PC-9 (cell line): Measurements from ENCODE around the gene FOXP1. TPM values are rescaled to one million over a fixed set of nuclear protein-coding genes. Genes with fewer than 3 reads are reported as not detected.

Experiments
- BruUV-seq: library from RNA; stranded (reverse); fragments of 400-500 nt; replicated peaks from 2 replicates; lab custom pipeline; 2021; lab: Mats Ljungman, UMichigan
- CTCF ChIA-PET: fragments of 300-600 bp; sonication (Branson Sonifier 250); formaldehyde crosslinking; loops from one replicate; lab custom pipeline; 2022; ENCODE audit warnings: antibody characterized with exemption; lab: Charles Lee
- POLR2A ChIA-PET: fragments of 300-600 bp; sonication (Branson Sonifier 250); formaldehyde crosslinking; loops from one replicate; lab custom pipeline; 2022; ENCODE audit warnings: antibody characterized with exemption; ENCODE audit not compliant: unreplicated experiment; lab: Charles Lee
- DNase-seq, 2 experiments: peaks; one replicate each; pipeline versions ENCODE4 v3.0.0 to v3.0.0-alpha.2; 2015 to 2022; ENCODE audit warnings: mixed read lengths in 1 of 2
- H2AFZ ChIP-seq: fragments of 200-600 bp; sonication (generic); 2 replicates; pipeline ENCODE4 v1.8.1; 2017; ENCODE audit warnings: antibody characterized with exemption
- H3F3A ChIP-seq: fragments of 200-600 bp; sonication (generic); 2 replicates; pipeline ENCODE4 v1.8.1; 2017; ENCODE audit warnings: antibody characterized with exemption, mild to moderate bottlenecking, low read depth; ENCODE audit not compliant: insufficient read depth
- H3K27ac ChIP-seq: fragments of 200-600 bp; sonication (generic); 2 replicates; pipeline ENCODE4 v1.6.1; 2016; ENCODE audit warnings: mixed run types
- H3K27me3 ChIP-seq: fragments of 200-600 bp; sonication (generic); 2 replicates; pipeline ENCODE4 v1.6.1; 2016; ENCODE audit warnings: low read depth, mixed run types; ENCODE audit not compliant: insufficient read depth
- H3K36me3 ChIP-seq: fragments of 200-600 bp; sonication (generic); 2 replicates; pipeline ENCODE4 v1.6.1; 2016; ENCODE audit warnings: low read depth, mixed run types
- H3K4me1 ChIP-seq: fragments of 200-600 bp; sonication (generic); replicated peaks from 2 replicates; pipeline ENCODE4 v1.6.1; 2016; ENCODE audit warnings: mixed run types; ENCODE audit not compliant: insufficient read depth
- H3K4me2 ChIP-seq: fragments of 200-600 bp; sonication (generic); 2 replicates; pipeline ENCODE4 v1.6.1; 2017; ENCODE audit warnings: mixed run types
- H3K4me3 ChIP-seq: fragments of 200-600 bp; sonication (generic); 2 replicates; pipeline ENCODE4 v1.6.1; 2016; ENCODE audit warnings: mixed run types
- H3K79me2 ChIP-seq: fragments of 200-600 bp; sonication (generic); 2 replicates; pipeline ENCODE4 v1.6.1; 2017; ENCODE audit warnings: low read depth, mixed run types
- H3K9me2 ChIP-seq: fragments of 200-600 bp; sonication (generic); 2 replicates; pipeline ENCODE4 v1.8.1; 2017; ENCODE audit warnings: mild to moderate bottlenecking; ENCODE audit not compliant: insufficient read depth
- H3K9me3 ChIP-seq: fragments of 200-600 bp; sonication (generic); 2 replicates; pipeline ENCODE4 v1.8.1; 2016; ENCODE audit warnings: low read depth; ENCODE audit not compliant: insufficient read depth
- H4K20me1 ChIP-seq: fragments of 200-600 bp; sonication (generic); 2 replicates; pipeline ENCODE4 v1.8.1; 2017; ENCODE audit not compliant: insufficient read depth
- CTCF ChIP-seq: fragments of 200-600 bp; sonication (generic); conservative IDR thresholded peaks from 2 replicates; pipeline ENCODE4 v1.6.1; 2017; ENCODE audit warnings: mixed run types, antibody characterized with exemption, mild to moderate bottlenecking, moderate library complexity
- EZH2 ChIP-seq: fragments of 200-600 bp; sonication (generic); IDR thresholded peaks from 2 replicates; pipeline ENCODE4 v1.8.0; 2017; ENCODE audit warnings: antibody characterized with exemption, low read depth
- intact Hi-C: fragments of 100-400 bp; cut with micrococcal nuclease; formaldehyde crosslinking; loops from one replicate; pipeline ENCODE4 v1.10.0; 2022; ENCODE audit not compliant: unreplicated experiment
- total RNA-seq: library from RNA; stranded (reverse); gene quantifications from 2 replicates; pipeline ENCODE4 v1.2.3, GENCODE V29; 2021

The FOXP1 gene
- total RNA-seq, 1 experiment from 2014 or later, result 33.3 TPM

GRCh38 chr3:71135373-71136088 is 448.0 kb downstream of the FOXP1 start:
- H3K9me3 ChIP-seq, result no peaks in the 10 kb centered on the region
- TF ChIP-seq CTCF, result no peak
- no peak for TF ChIP-seq EZH2
- H3K36me3 ChIP-seq, result no peaks in the 10 kb centered on the region
- BruUV-seq, result no TSS peak
- no peaks in the 10 kb centered on the region for H3K9me2 ChIP-seq
- ChIA-PET CTCF (no interaction called here), POLR2A (no interaction called here)
- H3F3A ChIP-seq, result no peaks in the 10 kb centered on the region
- H3K4me1 ChIP-seq, result no peaks in the 10 kb centered on the region
- no peak overlapping the region for H3K27ac ChIP-seq
- no peak for DNase-seq
- H4K20me1 ChIP-seq, result no peaks in the 10 kb centered on the region
- H3K4me2 ChIP-seq, result no peak overlapping the region
- no peaks in the 10 kb centered on the region for H3K27me3 ChIP-seq
- intact Hi-C loops, result loop anchor here (10.0 kb wide), 1 partner anchor 71 kb away; no protein-coding TSS in a partner anchor
- no peak overlapping the region for H3K4me3 ChIP-seq
- no peaks in the 10 kb centered on the region for H3K79me2 ChIP-seq
- no peak overlapping the region for H2AFZ ChIP-seq

DNA sequence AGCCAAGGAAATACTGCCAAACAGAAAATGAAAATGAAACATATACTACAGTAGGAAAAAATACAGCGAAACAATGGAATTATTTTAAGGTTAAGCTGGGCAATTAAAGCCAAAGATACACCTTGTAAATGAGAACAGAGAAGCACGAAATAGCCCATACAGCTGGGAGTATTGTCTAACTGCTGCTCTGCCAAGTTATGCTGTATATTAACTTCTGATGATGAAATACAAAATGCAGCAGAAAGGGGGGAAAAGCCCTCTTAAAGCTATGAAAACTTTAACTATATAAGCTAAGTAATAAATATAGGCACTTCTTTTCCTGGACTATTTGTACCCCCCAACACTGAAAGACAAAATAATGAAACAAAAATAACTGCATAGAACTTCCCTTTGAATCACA is 449.0 kb downstream of the FOXP1 start:
- no peak overlapping the region for H3K27ac ChIP-seq
- H3K4me2 ChIP-seq, result no peak overlapping the region
- intact Hi-C loops, result loop anchor here (5.0 to 10.0 kb wide), 2 partner anchors 70 to 448 kb away; partner anchors contain the start of gene FOXP1
- no peaks in the 10 kb centered on the region for H3K4me1 ChIP-seq
- DNase-seq, result no peak
- H4K20me1 ChIP-seq, result no peaks in the 10 kb centered on the region
- H3K9me3 ChIP-seq, result no peaks in the 10 kb centered on the region
- no peaks in the 10 kb centered on the region for H3K79me2 ChIP-seq
- ChIA-PET CTCF (no interaction called here), POLR2A (no interaction called here)
- no peaks in the 10 kb centered on the region for H3K9me2 ChIP-seq
- no peak for TF ChIP-seq CTCF
- no peaks in the 10 kb centered on the region for H3F3A ChIP-seq
- H3K4me3 ChIP-seq, result no peak overlapping the region
- H3K27me3 ChIP-seq, result no peaks in the 10 kb centered on the region
- BruUV-seq, result no TSS peak
- H2AFZ ChIP-seq, result no peak overlapping the region
- no peaks in the 10 kb centered on the region for H3K36me3 ChIP-seq

GRCh38 chr3:71133865-71134264 is 449.7 kb downstream of the FOXP1 start:
- ChIA-PET CTCF (no interaction called here), POLR2A (no interaction called here)
- no peak for DNase-seq
- H3K4me1 ChIP-seq, result no peaks in the 10 kb centered on the region
- H3K4me2 ChIP-seq, result no peak overlapping the region
- no peaks in the 10 kb centered on the region for H3K9me3 ChIP-seq
- H3K79me2 ChIP-seq, result no peaks in the 10 kb centered on the region
- no peaks in the 10 kb centered on the region for H3K27me3 ChIP-seq
- no peak overlapping the region for H2AFZ ChIP-seq
- H3F3A ChIP-seq, result no peaks in the 10 kb centered on the region
- H3K27ac ChIP-seq, result no peak overlapping the region
- no TSS peak for BruUV-seq
- no peaks in the 10 kb centered on the region for H3K9me2 ChIP-seq
- no peak for TF ChIP-seq CTCF
- no peak for TF ChIP-seq EZH2
- no peaks in the 10 kb centered on the region for H3K36me3 ChIP-seq
- intact Hi-C loops, result loop anchor here (5.0 to 10.0 kb wide), 2 partner anchors 69 to 448 kb away; partner anchors contain the start of gene FOXP1
- H4K20me1 ChIP-seq, result no peaks in the 10 kb centered on the region
- no peak overlapping the region for H3K4me3 ChIP-seq
